Breast epithelium (tissue), 3 donors: ENCODE data around the gene SIVA1.

ENCODE experiments used
- CTCF ChIP-seq, 3 donors: fragments of 450-650 bp; IDR thresholded peaks; one replicate each; pipeline ENCODE4 v1.5.1; 2016 to 2017; ENCODE audit warnings: antibody characterized with exemption in 3 of 3, mild to moderate bottlenecking in 3 of 3, moderate library complexity in 3 of 3
- POLR2A ChIP-seq: fragments of 450-650 bp; IDR thresholded peaks from one replicate; pipeline ENCODE4 v1.6.1; 2016; ENCODE audit warnings: antibody characterized with exemption, mild to moderate bottlenecking, moderate library complexity

- TF ChIP-seq CTCF (IDR thresholded peaks at IDR 0.05) = no peak
- no peak for TF ChIP-seq POLR2A
Observed at GRCh38 chr14:104773505-104774452, 20.8 kb downstream of the SIVA1 start.
